Measurements from ENCODE around the gene METTL6. TPM values are rescaled to one million over a fixed set of nuclear protein-coding genes. Genes with fewer than 3 reads are reported as not detected.
"Not testable (repeated sequence)": the region's sequence is repeated elsewhere in the genome, so short reads cannot be mapped to it uniquely, and the experiment has no call there.

METTL6 gene
- total RNA-seq, 1 donor from 2014 or later = 12.1 TPM

GRCh38 chr3:15375461-15376000 lies 51.8 kb downstream of the METTL6 start:
- no peak for DNase-seq (ENCODE audit: low spot score)

DNA sequence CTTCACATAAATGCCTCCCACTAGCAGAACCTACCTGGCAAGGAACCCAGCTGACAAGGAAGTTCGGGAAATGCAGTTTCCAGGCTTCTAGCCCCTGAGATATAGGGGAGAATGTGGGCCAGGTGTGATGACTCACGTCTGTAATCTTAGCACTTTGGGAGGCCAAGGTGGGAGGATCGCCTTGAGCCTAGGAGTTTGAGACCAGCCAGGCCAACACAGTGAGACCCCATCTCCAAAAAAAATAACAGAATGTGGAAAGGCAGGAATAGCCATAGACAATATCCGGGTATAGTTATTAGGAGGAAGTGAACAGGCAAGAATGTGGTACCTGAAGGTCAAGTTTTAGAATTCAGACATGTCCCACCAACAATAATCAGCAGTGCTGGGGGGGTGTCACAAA lies 54.4 kb downstream of the METTL6 start:
- DNase-seq (ENCODE audit: low spot score) = no peak

GRCh38 chr3:15368561-15369135 lies 58.7 kb downstream of the METTL6 start:
- no peak for DNase-seq (ENCODE audit: low spot score)

GRCh38 chr3:15367059-15367458 lies 60.3 kb downstream of the METTL6 start:
- DNase-seq (ENCODE audit: low spot score) = no peak

GRCh38 chr3:15364078-15364477 lies 63.3 kb downstream of the METTL6 start:
- DNase-seq (ENCODE audit: low spot score) = not testable (repeated sequence)

- DNase-seq (ENCODE audit: low spot score) = no peak
These were observed 65.7 kb downstream of the METTL6 start for GRCh38 chr3:15361494-15362214.

- DNase-seq (ENCODE audit: low spot score) = no peak
These were observed 66.4 kb downstream of the METTL6 start for GRCh38 chr3:15360788-15361493.

Other genes starting within 250 kb of the METTL6 start
- gene CAPN7, start 221.3 kb downstream of the METTL6 start, total RNA-seq = 41.3 TPM
- gene SH3BP5, start 95.0 kb downstream of the METTL6 start, total RNA-seq = 108 TPM
- 18.9 TPM for gene EAF1, start 54 bp upstream of the METTL6 start, total RNA-seq
- 0.74 TPM for gene COLQ, start 94.2 kb upstream of the METTL6 start, total RNA-seq
- gene HACL1, start 174.0 kb upstream of the METTL6 start, total RNA-seq = 20.7 TPM
- gene BTD, start 174.2 kb upstream of the METTL6 start, total RNA-seq = 36.8 TPM